ENCODE results near the gene MAP3K19.
"Not testable (repeated sequence)": the region's sequence is repeated elsewhere in the genome, so short reads cannot be mapped to it uniquely, and the experiment has no call there.

The MAP3K19 gene

DNA sequence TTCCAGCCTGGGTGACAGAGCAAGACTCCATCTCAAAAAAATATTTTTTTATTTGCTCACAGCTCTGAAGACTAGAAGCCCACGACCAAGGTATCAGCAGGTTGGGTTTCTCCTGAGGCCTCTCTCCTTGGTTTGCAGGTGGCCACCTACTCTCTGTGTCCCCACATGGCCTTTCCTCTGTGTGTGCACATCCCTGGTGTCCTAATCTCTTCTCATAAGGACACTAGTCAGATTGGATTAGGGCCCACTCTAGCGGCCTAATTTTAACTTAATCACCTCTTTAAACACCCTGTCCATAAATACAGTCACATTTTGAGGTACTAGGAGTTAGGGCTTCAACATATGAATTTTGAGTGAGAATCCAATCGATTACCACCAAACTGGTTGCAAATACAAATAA, 2.9 kb upstream of the MAP3K19 start:
- no peak for DNase-seq

DNA sequence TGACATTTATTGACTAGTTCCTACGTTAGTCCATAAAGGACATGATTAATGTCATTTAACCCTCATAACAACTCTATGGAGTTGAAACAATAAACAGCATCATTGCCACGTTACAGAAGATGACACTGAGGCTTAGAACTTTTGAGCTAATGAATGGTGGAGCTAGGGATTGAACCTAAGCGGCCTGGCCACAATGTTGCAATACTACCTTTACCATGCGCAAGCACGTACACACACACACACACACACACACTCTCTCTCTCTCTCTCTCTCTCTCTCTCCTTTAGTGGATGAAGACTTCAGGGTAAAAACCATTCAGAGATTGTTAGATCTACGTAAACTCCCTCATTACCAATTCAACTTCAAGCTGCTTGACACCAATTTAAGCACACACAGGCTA, 875 bp upstream of the MAP3K19 start:
- DNase-seq: no peak

DNA sequence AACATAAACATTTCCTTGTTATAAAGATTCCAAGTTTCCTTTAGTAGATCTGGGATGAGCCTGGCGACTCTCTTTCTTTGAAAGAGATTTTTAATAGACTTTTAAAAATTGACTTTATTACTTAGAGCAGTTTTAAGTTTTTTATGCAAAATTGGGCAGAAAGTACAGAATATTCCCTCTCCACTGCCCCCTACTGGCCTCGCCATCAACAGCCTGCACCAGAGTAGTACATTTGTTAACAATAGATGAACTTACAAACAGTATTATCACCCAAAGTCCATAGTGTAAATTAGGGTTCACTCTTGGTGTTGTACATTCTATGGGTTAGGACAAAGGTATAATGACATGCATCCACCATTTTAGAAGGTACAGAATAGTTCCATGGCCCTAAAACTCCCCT, 3.9 kb downstream of the MAP3K19 start:
- no peak for DNase-seq

DNA sequence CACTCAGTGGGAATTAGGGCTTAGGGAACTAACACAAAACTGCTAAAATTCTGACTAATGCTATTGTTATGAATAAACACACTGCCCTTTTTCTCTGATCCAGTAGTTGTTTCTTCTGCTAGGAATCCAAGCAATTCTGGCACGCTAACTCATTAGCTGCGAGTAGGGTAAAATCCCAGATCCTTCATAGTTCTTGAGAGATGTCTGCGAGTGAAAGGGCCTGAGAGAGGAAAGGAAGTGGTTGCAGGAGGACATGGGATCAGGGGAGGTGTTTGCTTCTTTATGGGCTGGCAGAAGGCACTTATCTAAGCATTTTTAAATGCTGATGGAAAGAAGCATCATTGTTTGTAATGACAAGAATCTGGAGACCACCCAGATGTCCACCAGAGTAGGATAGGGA, 9.4 kb downstream of the MAP3K19 start:
- DNase-seq: no peak

DNA sequence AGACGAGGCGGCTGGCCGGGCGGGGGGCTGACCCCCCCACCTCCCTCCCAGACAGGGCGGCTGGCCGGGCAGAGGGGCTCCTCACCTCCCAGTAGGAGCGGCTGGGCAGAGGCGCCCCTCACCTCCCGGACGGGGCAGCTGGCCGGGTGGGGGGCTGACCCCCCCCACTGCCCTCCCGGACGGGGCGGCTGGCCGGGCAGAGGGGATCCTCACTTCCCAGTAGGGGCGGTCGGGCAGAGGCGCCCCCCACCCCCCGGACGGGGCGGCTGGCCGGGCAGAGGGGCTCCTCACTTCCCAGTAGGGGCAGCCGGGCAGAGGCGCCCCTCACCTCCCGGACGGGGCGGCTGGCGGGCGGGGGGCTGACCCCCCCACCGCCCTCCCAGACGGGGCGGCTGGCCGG, 14.0 kb downstream of the MAP3K19 start:
- DNase-seq: not testable (repeated sequence)

DNA sequence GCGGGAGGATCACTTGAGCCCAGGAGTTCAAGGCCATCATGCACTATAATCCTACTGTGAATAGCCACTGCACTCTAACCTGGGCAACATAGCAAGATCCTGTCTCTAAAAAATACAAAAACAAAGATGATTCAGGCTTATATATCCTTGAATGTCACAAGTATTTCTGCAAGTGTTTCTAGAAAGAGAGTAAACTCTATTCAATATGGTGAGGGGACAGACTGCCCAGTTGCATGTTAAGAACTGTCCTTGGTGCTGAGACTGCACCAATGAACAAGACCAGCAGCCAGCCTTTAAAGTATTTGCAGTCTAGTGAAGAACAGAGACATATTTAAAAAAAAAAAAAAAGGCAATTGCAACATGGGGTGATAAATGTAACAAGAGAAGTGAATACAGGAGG, 16.4 kb downstream of the MAP3K19 start:
- no peak for DNase-seq

DNA sequence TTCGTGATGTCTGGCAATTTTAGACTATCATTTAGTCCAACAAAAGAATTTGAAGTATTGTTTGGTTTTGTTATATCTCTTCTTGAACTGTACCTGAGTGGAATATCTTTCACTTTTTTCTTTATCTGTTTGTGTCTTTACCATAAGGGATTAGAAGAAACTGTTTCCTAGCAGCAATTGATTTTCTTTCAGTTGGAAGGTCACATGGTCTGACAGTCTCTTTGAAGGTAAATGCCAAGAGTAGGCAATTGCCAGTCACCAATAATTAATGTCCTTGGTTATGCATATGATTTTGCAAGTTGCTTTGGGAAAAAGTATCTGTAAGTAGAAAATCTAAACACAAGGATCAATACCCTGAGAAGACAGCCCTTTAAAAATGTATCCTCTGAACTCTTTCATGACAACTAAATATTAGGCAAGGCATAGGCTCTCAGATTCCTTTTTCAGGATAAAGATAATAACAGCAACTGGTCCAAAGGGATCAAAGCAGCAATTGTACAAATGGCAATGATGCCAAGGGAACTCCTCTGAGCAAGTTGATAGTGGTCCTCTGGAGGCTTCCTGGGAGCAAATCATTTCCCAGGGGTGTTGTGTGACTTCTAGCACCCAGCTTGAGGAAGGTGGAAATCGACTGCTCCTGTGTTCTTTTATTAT, 17.6 kb downstream of the MAP3K19 start:
- no peak for DNase-seq

DNA sequence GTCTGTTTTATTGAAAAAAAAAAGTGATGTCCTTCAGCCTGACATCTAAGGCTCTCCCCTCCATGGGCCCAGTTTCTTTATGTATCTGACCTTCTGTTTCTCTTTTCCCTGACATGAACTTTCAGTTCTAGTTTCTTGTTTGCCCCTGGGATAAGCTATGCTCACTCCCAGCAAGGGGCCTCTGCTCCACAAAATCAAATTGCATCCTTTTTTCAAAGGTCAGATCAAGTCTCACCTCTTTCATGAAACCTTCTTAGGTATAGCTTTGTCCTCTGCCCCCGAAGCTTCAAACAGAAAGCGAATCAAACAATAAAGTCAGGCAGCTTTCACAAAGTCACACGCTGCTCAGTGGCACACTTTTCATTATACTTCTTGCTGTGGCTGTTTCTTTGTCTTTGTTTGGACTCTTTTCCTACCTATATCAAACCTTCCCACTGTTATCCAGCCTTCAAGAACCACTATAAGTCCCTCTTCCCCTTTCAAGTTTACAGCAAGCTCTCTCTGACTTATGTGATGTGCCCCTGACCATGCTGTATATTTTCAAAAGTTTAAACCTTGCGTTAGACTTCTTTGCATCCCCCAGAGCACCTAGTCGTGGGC, 23.3 kb downstream of the MAP3K19 start:
- no peak for DNase-seq

DNA sequence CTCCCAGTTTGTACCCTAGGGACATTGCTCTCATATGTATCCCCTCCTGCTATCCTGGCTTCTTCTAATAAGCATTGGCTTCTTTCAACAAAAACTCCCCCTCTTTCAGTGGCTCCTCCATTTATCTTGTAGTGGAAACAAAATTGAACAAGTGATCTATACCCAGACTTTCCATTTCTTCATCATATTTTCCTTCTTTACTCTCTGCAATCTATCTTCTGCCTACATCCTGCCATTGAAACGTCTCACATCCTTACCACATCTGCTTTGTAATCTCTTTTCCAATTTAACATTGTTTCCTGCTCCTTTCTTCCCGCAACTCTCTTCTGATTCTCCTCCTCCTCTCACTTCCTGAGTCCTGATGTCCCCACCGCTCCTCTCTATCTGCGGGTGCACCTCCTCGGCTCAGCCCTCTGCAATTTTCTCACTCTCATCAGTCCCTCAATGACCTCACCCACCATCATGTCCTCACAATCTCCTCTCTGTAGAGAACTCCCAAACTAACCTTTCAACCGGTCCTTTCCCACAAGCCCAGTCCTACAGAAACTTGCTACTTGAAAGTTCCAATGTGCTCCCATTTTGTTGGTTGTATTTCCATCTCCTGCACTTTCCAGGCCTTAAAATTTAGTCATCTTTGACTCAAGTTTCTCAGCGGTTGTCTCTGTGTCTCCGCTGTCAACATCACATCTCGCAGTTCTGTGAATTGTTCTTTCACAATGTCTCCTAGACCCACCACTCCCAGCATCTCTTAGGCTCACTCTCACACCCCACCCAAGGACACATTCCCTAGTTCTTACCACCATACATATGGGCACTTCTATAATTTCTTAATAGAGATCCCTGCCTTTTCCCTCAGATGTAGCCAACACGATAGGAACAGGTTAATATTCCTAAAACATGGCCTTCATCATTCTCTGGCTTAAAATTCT, 24.0 kb downstream of the MAP3K19 start:
- DNase-seq: no peak

DNA sequence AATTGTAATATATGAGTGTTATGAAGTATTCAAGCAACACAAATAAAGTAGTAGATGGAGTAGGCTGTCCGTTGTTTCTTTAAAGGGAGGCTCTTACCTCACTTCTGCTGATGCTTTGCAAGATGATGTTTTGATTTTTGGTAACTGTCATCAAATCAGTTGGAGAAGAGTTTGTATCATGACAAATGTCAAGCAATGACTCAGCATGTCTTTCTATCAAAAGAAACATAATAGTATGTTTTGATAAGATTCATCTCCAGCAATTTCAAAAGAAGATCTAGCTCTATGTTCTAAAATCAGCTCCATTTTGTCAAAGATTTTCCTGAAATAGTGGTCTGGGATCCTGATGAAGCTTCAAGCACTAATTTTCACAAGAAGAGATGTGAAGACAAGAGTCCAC, 25.6 kb downstream of the MAP3K19 start:
- DNase-seq: no peak

DNA sequence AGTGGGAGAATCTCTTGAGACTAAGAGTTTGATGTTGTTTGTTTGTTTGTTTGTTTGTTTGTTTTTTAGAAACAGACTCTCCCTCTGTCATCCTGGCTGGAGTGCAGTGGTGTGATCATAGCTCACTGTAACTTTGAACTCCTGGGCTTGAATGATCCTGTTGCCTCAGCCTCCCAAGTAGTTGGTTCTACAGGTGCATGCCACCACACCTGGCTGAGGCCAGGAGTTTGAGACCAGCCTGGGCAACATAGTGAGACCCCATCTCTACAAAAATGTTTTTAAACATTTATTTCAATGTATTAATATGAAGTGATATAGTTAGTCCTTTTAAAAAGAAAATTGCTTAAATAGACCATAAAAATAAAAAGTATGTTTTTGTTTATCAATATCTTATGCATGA, 35.6 kb downstream of the MAP3K19 start:
- no peak for DNase-seq

DNA sequence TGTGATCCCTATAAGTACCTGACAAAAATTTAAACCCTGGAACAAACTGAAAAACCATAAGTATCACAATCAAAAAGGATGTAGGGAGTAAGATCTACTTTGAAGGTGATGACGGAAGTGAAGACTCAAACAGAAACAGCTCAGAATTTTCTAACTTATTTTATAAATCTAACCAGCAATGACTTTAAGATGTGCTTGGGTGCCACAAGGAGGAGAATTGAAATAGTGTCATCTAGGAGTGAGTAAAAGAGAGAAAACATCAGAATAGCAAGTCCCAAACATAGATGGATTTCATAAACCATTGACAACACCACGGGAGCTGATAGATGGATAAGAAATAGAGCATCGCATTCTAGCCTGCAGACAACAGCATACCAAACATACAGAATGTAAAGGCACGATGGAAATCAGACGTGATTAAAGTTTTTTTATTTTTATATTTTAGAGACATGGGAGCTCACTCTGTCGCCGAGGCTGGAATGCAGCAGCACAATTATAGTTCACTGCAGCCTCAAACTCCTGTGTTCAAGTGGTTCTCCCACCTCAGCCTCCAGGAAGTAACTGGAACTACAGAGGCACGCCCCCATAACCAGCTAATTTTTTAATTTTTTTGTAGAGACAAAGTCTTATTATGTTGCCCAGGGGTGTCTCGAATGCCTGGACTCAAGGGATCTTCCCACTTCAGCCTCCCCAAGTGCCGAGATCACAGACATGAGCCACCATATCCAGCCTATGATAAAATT, 36.9 kb downstream of the MAP3K19 start:
- no peak for DNase-seq

DNA sequence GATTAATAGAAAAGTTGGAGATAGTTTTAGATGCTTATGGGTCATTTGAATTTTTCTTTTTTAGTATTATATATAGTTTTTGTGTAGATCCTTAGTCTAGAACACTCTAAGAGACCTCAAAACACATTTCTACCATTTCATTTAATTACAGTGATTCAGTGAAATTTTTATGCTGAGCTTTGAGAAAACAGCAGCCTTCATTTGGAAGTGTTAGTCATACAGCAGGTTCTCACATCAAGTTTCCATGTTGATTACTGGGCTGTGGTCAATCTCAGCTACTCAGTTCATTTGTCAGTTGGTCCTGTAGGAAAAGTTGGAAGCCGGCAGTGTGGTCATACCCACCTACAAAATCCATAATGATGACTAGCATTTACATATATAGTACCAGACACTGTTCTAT, 37.9 kb downstream of the MAP3K19 start:
- no peak for DNase-seq

DNA sequence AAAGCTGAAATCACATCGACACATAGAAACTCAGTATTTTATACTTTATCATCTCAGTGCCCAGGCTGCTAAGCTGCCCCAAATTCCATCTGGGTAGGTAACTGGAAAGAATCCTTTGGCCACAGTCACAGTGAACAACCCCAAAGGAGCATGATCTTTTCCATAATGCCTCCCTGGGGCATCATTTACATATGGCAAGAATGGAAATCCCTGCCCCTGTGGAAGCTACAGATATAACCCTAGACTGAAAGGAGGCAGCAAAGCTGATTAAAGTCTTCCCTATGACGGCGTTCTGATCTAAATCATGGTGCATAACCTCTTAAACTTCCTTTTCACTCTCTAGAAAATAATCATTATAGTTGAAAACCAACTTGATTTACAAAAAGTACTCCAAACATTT, 41.5 kb downstream of the MAP3K19 start:
- no peak for DNase-seq

DNA sequence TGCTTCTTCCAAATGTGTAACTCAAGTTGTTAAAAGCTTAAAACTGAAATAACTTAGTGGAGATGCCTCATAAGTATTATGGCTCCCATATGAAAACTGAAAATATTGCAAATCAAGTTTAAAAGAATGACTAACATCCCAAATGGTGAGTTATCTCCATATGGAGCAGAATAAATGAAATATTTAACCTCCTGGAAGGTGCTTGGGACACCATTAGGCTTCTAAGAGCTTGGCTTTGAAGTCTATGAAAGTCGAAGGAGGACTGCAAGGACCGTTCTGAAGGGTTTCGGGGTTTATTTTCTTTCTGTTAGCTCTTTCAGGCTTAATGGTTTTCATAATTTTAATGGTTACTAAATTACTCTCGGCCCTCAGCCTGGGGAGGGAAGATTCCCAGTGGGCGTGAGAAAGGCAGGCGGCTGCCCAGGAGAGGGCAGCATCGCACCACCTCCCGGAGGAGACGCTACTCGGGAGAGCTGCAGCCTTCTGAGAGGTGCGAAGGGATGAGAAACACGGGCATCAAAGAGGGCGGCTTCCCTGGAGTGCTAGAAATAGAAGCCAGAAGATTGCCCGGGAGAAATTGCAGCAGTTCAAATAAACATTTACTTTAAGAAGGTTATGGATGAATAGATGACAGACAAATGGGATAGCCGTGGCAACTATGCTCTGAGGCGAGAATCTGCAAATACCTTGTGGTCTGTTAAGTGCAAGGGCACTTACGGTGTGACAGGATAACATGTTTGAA, 43.1 kb downstream of the MAP3K19 start:
- DNase-seq: no peak

DNA sequence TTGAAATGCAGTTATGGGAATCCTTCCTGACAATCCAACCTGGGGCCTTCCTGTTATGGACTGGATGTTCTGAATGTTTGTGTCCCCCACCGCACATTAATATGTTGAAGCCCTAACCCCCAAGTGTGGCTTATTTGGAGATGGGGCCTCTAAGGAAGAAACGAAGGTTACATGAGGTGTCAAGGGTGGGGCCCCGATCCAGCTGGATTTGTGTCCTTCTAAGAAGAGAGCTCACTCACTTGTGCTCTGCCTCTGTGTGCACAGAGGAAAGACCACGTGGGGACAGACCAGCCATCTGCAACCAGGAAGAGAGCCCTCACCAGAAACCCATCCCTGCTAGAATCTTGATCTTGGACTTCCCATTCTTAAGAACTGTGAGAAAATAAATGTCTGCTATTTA, 44.4 kb downstream of the MAP3K19 start:
- no peak for DNase-seq

DNA sequence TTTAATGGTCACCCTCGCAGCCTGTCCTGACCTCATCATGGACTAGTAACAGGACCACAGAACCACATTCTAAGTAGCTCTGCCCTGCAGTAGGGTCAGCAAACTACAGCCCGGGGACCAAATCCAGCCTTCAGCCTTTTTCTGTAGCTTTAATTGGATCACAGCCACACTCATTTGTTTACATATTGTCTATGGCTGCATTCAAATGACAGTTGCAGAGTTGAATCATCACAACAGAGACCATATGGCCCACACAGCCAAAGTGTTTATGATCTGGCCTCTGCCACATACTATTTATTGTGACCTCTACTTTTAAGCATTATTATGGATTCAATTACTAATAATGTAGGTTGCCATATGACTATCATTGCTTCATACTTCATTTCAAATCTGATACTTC, 47.7 kb downstream of the MAP3K19 start:
- no peak for DNase-seq

DNA sequence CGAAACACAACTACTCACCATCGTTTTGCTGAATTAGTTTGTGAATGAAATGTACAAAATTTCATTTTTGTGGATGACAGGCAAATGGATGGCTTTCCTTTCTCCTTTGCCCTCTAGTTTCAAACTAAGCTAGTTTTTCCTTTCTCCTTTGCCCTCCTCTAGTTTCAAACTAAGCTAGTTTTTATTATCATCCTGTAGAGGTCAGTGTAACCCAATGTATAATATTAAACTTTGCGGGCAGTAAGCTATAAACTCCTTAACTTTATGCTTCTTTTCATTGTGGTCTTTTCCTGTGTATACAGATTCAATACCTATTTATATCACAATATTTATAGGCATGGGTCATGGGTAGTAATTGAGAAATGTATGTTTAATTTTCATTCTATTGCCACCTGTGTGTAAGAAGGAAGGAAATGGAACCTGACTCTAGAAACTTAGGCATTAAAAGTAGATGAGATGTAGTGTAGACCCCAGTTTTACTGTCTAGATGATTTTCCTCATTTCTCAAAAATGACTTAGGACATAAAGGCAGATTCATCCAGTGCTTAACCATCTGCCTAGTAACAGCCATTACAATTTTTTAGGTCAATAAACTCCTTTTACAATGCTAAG, 58.1 kb downstream of the MAP3K19 start:
- DNase-seq: peak; percentile 21

DNA sequence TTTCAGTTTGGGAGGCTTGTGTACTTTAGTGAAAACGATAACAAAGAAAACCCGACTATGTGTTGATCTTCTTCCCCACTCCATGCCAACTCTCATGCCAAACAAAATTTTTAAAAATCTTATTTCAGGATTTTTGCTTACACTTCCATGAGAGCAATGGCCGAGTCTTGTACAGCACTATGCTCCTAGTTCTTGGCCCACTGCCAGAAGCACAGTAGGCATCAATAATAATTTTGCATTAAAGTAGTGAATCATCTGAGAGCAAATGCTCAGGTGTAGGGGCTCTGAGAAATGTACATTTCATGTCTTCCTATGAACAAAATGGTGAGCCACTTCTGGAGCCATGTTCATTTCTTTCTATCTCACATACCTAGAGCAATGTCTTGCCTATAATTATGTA, 62.2 kb downstream of the MAP3K19 start:
- DNase-seq: no peak

DNA sequence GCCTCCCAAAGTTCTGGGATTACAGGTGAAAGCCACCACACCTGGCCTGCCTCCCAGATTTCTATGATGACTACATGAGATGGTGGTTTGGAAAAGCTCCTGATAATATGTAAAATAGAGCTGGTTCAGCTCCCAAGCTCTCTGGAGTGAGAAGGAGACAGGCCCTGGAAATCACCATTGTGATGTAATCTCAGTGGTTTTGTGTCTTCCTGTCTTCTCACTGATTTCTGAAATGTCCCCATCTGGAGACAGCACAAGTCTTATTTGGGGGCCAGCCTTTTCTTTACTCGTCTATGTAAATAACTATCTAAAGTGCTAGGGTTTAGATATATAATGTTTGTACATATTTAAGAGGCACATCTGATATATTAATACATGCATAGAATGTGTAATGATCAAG, 64.6 kb downstream of the MAP3K19 start:
- no peak for DNase-seq

DNA sequence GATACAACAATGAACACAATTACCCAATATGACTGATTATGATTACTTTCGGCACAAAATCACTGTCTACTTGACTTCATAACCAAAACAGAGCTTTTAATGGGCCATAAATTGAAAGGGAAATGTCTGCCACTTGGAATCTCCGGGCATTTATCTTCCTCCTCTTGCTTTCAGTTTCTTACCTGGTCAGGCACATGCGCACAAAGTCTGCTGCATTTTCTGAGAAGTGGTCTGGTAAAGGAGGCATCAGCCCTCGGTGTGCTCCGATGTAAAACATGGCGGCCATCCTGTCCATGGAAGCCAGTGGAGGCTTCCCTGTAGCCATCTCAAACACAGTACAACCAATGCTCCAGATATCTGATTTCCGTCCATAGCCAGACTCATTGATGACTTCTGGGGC, 66.6 kb downstream of the MAP3K19 start:
- DNase-seq: no peak

DNA sequence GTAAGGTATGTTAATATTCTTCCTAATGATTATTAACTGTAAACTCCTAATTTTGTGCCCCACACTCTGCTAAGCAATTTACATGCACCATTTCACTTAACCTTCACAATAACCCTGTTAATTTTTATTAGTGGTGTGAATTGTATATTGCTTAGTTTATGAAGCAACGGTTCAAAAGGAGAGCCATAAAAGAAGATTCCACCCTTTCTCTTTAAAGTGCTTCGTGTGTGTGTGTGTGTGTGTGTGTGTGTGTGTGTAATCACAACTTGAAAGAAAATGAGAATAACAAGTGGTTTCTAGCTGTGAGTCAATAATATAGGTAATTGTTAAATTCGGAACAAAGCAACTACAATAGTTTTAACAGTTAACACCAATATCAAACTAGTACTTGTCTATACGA, 68.0 kb downstream of the MAP3K19 start:
- no peak for DNase-seq

Measured in NCI-H2081 treated with DMSO at 0.1 percent for 48 hours (cell line).